GM21717 (cell line): Measurements from ENCODE around the gene AQP12B.
"Not testable (repeated sequence)": the region's sequence is repeated elsewhere in the genome, so short reads cannot be mapped to it uniquely, and the experiment has no call there.

Source experiments
- ATAC-seq: cut with Tn5 transposase; IDR thresholded peaks from one replicate; pipeline ENCODE4 v1.9.1; 2021; ENCODE audit warnings: mild to moderate bottlenecking, moderate library complexity; ENCODE audit not compliant: unreplicated experiment

The AQP12B gene

DNA sequence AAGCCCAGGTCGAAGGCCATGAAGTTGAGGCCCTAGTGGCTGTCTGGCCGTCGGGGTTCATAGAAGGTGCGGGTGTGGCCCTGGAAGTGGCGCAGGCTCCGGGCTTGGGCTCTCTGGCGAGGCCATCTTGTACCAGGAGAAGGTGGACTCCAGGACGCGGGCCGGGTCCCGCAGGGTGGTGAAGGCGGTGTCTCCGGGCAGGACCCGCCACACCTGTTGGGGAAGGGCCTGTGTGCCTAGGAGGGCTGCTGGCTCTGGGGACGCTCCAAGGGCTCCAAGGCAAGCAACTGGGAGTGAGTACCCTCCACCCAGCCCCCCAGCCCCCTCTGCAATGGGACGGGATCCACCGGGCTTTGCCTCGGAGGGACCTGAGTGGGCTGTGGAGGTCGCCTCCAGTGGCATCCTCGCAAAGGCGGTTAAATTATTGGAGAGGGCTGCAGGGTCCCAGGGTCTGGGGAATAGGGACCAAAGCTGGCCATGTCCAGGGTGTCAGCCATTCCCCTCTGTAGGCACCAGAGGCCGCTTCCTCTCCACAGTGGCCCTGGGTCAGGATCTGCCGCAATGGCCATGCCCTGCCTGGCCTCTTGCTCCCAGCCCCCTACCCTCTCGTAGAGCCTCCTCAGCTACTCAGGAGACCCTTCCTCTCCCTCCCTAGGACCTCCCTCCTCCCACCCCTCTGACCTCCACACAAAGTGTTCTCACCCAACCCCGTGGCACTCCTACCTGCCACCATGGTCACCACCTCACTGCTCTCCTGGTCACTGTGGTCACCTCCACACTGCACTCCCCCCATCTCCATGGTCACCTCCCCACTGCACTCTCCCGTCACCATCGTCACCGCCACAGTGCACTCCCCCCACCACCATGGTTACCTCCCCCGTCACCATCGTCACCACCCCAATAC lies 19.3 kb upstream of the AQP12B start:
- no peak for ATAC-seq

DNA sequence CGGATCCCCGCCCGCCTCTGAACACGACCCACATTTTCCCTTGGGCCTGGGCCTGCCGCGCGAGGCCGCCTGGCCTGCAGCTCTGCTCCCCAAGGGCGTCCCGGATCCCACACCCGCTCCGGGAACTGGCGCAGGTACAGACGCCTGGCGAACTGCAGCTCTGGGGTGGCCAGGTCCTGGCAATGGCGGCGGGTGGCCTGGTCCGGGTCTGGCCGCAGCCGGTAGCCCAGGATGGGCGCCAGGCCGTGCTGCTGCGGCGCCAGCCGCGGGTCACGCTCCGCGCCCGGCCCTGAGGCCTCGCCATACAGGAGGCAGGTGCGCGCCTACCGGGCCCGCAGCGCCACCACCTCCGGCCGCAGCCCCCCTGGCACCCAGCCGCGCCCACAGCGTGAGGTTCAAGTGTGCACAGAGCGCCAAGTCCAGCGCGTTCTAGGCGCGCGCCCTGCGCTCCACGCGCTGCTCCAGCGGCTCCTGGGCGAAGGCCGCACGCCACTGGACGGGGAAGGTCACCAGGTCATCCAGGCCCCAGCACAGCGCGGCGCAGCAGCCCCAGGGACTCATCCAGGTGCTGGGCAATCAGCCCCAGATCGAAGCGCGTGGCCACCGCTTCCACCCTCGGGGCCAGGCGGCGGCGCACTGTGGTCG lies 18.5 kb upstream of the AQP12B start:
- no peak for ATAC-seq

DNA sequence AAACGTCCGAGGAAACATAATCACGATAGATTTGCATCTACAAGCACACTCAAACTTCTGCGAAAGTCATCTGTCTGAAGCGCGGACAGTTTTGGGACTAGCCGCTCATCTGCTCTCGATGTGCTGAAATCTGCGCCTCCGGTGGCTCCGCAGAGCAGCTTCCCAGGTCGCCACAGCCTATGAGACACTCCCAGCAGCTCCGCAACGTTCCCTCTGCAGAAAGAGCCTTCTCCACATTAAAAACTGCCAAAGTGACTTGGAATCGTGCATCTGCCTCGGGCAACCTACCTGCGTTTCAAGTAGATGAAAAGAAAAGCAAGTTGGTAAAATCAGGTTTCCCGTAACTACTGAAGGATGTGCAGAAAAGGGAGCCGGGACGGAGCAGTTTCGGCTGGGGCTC lies 17.9 kb upstream of the AQP12B start:
- ATAC-seq = not testable (repeated sequence)

DNA sequence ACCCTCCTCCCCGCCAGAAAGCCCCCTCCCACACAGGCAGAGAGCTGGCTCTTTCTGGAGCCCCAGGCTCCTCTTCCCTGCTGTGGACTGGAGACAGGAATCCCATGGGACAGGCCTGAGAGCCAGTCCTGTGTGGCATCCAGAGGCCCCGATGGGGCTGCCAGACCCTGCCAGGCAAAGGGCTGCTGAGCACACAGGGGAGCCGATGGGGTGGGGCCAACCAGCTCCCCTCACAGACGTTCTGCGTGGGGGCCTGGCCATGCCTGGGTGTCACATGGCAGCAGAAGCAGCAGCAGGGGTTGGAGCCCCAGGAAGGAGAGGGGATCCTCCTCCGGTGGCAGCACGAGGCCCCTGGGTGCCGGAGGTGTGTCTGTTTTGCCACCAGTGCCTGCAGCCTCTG lies 17.1 kb upstream of the AQP12B start:
- not testable (repeated sequence) for ATAC-seq

DNA sequence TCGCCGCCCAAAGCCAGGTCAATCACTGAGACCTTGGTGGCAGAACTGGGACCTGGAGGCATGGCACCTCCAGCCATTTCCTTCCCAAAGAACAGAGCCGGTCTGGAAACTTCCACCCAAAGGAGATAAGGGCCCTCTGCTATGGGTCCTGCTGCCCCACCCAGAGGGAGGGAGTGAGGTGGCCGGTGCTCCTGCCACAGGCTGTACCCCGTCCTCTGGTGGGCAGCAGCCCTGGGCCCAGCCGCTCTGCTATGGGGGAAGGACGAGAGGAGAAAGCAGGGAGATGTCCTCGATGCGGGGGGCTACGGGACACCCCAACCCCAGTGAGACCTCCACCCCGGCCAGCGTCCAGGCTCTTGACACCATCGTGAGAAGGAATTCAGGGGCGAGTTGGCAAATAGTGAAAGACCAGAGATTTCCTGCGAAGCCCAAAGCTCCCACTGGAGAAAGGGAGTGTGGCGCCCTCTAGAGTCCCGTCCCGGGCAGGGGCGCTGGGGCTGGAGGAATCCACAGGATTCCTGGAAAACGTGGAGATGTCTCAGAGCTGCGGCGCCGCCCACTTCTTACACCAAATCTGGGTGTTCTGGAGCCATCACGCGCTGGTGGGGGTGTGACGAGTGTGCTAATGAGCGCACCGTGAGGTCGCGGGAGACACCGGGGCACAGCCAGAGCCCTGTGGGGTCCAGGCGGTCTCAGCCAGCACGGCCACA lies 16.3 kb upstream of the AQP12B start:
- ATAC-seq = not testable (repeated sequence)

DNA sequence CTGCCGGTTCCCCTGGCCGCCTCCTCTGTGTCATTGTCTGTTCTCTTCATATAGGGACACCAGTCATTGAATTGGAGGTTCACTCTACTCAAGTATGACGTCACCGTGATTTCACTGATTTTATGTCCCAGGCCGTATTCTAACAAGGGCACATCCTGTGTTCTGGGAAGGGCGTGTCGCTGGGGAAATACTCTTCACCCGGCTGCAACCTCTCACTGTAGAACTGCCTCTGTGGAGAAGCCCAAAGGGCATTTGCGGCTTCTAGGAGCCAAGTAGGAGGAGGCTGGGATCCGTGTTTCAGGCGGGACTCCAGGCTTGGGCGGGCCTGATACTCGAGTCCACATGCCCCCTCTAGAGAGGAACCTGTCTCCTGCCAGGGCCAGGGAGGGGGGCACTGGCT lies 13.8 kb upstream of the AQP12B start:
- not testable (repeated sequence) for ATAC-seq

DNA sequence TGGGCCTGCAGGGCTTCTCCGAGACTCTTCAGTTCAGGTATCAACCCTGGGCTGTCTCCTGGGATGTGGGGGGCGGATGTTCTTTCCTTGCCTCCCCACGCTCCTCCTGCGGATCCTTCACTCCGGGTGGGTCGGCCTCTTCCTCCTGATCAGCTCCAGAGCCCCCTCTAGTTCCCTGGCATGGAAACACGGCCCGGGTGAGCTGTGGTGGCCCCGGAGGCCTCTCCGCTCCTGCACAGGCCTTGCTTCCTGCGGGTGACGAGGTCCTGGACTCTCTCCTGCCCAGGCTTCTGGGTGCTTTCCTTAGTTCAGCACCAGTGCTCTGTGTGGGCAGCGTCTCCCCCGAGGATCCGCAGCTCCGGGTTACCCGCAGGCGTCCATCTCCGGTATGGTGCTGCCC lies 12.9 kb upstream of the AQP12B start:
- ATAC-seq = not testable (repeated sequence)

DNA sequence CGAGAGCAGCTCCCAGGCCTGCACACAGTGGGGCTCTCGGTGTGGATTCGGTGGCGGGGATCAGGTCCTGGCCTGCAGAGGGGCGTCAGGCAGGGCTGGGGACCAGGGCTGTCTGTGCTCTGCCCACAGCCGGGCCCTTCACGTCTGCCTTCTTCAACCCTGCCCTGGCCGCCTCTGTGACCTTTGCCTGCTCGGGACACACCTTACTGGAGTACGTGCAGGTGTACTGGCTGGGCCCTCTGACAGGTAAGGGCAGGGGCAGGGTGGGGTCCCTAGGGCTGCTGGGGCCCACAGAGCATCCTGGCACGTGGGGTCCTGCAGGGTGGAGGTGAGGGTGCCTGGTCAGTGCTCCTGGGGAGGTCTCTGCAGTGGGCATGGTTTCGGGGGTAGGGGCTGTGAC lies 11.6 kb upstream of the AQP12B start:
- not testable (repeated sequence) for ATAC-seq

DNA sequence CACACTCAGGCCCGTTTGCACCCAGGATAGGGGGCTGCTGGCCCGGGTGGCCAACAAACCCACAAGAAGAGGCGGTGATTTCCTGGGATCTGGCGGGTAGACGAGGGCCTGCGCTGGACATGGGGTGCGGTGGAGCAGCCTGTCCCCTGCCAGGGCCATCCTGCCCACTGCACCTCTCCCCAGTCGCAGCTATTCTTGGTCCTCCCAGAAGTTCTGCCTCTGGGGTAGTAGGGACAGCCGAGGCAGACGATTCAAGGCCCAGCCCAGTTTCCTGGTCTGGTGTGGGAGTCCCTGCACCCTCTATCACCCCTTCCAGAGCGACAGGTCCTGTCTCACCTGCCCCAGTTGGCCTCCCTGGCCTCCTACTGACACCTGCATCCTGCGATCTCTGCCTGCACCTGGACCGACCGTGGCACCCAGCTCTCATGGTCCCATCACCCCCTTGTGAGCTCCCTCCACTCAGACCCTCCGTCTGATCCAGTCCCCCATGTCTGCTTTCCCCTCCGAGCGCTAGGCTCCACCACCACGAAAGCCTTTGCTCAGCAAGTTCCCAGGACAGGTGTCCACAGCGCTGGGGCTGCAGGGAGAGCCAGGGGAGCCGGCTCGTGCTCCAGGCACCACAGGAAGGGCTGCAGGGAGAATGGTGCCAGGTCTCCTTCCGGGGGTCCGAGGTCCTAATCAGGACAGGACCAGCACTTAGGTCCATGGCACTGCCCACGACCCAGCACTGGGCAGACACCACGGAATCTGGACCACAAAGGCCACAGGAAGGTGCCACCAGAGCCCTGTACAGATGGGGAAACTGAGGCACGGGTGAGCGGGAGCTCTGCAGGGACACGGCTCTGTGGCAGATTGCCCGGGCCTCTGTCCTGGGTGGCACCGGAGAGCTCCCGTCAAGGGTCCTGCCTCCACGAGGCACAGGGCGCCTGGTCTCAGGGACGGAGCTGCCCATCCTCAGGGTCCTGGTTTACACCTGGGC lies 10.2 kb upstream of the AQP12B start:
- ATAC-seq = not testable (repeated sequence)

DNA sequence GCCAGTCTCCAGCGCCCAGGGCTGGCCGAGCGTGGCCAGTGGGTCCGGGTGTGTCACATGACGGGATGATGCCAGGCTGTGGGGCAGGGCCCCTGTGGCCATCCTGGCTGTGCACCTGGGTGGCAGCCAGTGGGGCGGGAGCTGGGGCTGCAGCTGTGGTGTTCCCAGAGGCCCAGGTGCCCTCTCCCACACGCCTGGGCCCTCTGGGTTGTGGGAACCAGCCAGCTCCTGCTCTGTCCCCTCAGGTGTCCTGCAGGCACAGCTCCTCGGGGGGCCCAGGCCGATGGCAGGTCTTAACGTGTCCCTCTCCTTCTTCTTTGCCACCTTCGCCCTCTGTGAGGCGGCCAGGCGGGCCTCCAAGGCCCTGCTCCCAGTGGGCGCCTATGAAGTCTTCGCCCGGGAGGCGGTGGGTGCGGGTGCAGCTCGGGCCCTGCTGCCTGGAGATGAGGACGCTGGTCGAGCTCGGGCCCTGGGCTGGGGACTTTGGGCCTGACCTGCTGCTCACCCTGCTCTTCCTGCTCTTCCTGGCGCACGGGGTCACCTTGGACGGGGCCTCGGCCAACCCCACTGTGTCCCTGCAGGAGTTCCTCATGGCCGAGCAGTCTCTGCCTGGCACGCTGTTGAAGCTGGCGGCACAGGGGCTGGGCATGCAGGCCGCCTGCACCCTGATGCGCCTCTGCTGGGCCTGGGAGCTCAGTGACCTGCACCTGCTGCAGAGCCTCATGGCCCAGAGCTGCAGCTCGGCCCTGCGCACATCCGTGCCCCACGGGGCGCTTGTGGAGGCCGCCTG lies 9.1 kb upstream of the AQP12B start, which contains the start of gene AQP12A:
TSS of gene AQP12A (plus strand) at position 236 of the 790 bp plus-strand sequence. CDS start at position 284, 48 bp downstream.
- not testable (repeated sequence) for ATAC-seq

DNA sequence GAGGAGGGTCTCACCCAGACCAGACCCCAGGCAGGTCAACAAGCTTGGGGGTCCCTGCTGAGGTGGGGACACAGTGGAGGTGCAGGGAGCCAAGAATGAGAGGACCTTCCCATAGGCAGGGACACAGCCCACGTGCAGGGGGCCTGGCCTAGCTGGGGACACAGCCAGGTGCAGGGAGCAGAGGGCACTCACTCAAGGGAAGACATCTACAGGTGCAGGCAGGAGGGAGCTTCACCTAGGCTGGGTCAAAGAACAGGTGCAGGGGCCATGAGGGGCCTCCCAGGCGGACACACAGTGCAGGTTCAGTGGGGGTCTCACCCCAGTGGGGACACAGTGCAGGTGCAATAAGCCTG lies 8.4 kb upstream of the AQP12B start:
- ATAC-seq = not testable (repeated sequence)

DNA sequence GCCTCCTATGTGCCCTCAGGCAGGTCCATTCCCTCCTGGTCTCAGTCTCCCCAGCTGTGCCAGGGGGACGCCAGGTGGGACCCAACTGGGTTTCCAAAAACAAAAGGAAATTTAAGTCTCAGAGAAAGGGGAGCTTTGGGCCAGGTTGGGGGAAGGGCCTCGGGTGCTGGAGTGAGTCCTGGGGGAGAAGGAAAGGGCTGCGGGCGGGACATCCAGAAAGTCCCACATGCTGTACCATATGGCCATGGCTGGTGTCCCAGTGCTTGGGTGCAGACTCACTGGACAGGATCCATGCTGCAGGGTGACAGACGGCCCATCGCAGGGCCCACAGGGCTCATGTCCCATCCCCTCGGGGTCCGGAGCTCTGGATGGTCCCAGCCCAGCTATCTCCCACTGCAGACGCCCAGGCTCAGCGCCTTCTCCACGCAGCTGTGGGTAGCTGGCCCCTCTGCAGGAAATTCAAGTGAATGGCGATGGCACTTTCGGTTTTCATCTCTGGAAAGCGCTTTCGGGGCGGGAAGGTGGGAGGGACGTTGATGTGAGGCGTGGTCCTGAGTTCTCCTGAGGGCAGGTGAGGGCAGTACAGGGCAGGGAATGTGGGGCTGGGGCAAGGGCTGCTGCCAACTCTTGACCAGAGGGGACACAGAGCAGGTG lies 7.9 kb upstream of the AQP12B start:
- not testable (repeated sequence) for ATAC-seq

DNA sequence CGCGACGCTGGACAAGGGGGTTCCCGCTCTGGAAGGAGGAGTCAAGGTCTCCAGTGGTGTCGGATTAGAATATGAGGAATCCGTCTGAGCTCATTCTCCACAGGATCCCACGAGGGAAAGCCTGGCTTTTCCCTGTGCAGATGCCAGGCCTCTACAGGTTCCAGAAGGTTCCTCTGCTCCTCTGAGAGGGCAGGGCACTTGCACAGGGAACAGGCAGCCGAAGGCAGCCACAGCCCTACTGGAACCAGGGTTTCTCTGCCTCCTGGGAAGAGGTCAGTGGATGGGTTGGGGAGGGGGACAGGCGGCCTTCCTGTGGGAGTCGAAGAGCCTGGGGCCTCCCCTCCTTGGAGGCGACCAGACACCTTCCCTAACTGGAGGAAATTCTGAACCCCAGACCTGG lies 7.3 kb upstream of the AQP12B start:
- ATAC-seq = no peak

DNA sequence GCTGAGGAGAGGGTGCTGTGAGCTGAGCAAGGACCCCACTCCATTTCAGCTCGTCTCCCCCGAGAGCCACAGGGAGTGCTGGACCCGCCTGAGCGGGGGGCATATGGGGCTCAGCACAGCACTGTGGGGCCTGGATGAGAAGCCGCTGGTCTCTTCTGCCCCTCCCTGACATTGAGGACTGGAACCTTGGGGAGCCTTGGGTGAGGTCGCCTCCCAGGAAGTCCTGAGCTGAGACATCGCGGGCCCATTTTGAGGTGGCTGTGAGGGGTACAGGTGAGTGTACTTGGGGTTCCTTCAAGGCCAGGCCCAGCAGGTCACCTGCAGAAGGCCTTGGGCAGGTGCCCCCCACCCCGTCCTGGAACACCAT lies 5.9 kb upstream of the AQP12B start:
- ATAC-seq = no peak

DNA sequence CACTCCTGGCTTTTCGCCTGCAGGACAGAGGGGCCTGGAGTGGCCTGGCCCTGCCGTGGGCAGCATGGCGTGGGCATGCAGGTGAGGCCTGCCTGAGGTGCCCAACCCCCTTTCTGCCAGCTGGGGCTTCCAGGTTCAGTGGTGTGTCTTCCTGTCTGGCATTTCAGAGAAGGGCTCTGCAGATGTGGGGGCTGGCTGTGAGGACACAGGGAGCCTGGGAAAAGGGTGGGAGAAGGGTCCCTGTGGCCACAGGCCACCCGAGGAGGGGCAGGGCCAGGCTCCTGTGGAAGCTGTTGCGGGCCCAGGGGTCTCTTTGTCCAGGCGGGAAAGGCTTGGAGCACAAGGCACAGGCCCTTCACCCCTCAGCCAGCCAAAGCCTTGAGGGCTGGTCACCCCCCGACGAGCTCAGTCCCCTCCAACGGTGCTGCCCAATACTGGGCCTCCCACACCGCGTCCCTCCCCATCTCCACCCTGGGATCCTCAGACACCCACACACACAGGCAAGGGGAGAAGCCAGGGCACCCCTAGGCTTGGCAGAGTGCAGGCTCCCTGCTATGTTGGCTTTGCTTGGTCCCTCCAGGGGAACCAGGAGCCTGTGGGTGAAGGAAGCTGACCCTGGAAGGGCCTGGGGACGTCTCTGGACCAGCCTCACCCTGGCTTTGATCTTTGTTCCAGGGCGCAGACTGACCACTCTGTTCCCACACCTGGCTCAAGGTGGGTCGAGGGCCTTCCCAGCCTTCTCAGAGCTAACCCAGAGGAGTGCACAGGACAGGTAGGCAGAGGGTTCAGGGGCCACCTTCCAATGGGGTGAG lies 5.3 kb upstream of the AQP12B start:
- ATAC-seq = no peak

DNA sequence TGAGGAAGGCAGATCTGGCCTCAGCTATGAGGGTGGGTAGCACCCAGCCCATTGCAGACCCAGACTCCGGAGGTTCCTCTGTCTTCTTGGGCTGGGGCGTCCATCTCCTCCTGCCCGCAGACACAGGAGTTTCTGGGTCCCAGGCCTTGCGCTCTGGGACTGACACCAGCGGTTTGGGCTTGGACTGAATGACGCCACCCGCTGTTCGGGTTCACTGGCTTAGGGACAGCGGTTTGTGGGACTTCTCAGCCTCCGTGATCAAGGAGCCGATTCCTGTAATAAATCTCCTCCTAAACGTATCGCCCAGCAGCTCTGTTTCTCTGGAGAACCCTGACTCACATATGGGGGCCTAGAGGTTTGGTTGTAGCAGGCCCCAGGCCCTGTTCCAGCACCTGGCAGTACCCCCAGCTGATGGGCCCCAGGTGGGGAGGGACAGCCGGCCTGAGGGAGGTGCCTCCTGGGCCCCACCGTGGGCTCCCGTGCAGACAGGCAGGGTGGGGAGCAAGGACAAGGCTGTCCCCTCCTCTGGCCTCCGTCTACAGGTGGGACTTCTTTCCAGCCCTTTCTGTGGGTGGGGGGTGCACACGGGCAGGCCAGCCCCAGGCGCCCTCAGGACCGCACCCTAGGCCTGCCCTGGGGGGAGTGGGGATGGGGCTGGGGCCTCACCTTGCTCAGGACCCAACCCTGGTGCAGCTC lies 4.5 kb upstream of the AQP12B start:
- no peak for ATAC-seq

DNA sequence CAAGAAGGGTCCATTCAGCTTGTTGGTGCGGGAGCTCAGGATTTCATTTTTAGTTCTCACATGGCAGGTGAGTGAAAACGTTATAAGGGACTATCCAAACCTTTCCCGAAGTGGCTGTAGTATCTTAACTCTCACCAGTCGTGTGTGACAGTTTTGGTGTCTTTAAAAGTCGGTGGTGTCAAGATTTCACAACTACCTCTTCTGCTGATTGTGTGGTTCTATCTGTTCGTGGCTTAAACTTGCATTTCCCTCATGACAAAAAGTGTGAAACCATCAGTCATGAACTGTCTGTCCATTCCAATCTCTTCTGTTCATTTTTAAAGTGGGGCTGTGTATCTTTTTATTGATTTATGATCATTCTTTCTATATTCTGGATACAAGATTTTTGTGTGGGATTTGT lies 3.8 kb upstream of the AQP12B start:
- no peak for ATAC-seq
